Mesodermal cell (in vitro differentiated cells): Measurements from ENCODE around the gene UFD1.
A peak's percentile ranks its signal among the peaks of the same experiment; 100 is the strongest.
"Not testable (repeated sequence)": the region's sequence is repeated elsewhere in the genome, so short reads cannot be mapped to it uniquely, and the experiment has no call there.

Experiments
- H3K27ac ChIP-seq: 2 replicates; pipeline ENCODE4 v1.7.0; 2013; ENCODE audit warnings: mild to moderate bottlenecking, low read depth, low read length, moderate library complexity; ENCODE audit not compliant: severe bottlenecking
- H3K36me3 ChIP-seq: 2 replicates; pipeline ENCODE4 v1.7.1; 2013; ENCODE audit warnings: mild to moderate bottlenecking, low read length, moderate library complexity; ENCODE audit not compliant: control insufficient read depth, insufficient read depth
- H3K4me1 ChIP-seq: one replicate; pipeline ENCODE4 v1.7.1; 2013; ENCODE audit warnings: mild to moderate bottlenecking, low read length; ENCODE audit not compliant: insufficient read depth, control insufficient read depth, poor library complexity, severe bottlenecking
- H3K4me3 ChIP-seq: 2 replicates; pipeline ENCODE4 v1.7.0; 2013; ENCODE audit warnings: low read length, control low read depth, mild to moderate bottlenecking; ENCODE audit not compliant: insufficient read depth, poor library complexity, severe bottlenecking; ENCODE audit errors: extremely low read depth
- H3K9me3 ChIP-seq: 2 replicates; pipeline ENCODE4 v1.7.1; 2013; ENCODE audit warnings: mild to moderate bottlenecking, low read length, moderate library complexity; ENCODE audit not compliant: control insufficient read depth
- WGBS, 2 experiments: methylation state at CpG; one replicate each; pipeline ENCODE4 v1.1.5; 2013; ENCODE audit warnings: missing lambda C conversion rate in 2 of 2; ENCODE audit not compliant: insufficient coverage in 2 of 2; 5-methylcytosine and 5-hydroxymethylcytosine counted together

UFD1 gene

GRCh38 chr22:19448076-19448607 is 30.9 kb downstream of the UFD1 start:
- Histone ChIP-seq H3K27ac (peak overlapping the region; percentile 69), H3K4me1 (no peaks in the 10 kb centered on the region), H3K4me3 (peak overlapping the region; percentile 90), H3K36me3 (peaks cover 74% of the 10 kb centered on the region), H3K9me3 (no peaks in the 10 kb centered on the region)
- WGBS, 2 experiments = 20 to 40% methylated on average over 8 to 10 of the region's 14 CpGs

- 0% methylated on average over 61 to 80 of the region's 92 CpGs for WGBS, 2 experiments
- H3K36me3 ChIP-seq = peaks cover 74% of the 10 kb centered on the region
- H3K9me3 ChIP-seq = no peaks in the 10 kb centered on the region
- H3K4me1 ChIP-seq = no peaks in the 10 kb centered on the region
- peak within 1 kb of the TSS; percentile 69 for H3K27ac ChIP-seq
- peak within 1 kb of the TSS; percentile 90 for H3K4me3 ChIP-seq
Measured at GRCh38 chr22:19447330-19448075, 31.5 kb downstream of the UFD1 start, which contains the start of gene C22orf39. Gene C22orf39 (minus strand): TSS chr22:19447711. CDS start chr22:19447688, 23 bp downstream.

GRCh38 chr22:19446603-19447329 is 32.2 kb downstream of the UFD1 start:
- WGBS, 2 experiments = 30 to 42% methylated on average over 12 to 20 of the region's 22 CpGs
- no peaks in the 10 kb centered on the region for H3K4me1 ChIP-seq
- peak overlapping the region; percentile 64 for H3K27ac ChIP-seq
- H3K9me3 ChIP-seq = no peaks in the 10 kb centered on the region
- H3K36me3 ChIP-seq = peaks cover 74% of the 10 kb centered on the region
- peak overlapping the region; percentile 90 for H3K4me3 ChIP-seq

GRCh38 chr22:19445279-19445982 is 33.6 kb downstream of the UFD1 start:
- WGBS, 2 experiments = 94 to 100% methylated on average over 3 to 8 of the region's 9 CpGs
- H3K36me3 ChIP-seq = peaks cover 75% of the 10 kb centered on the region
- not testable (repeated sequence) for H3K4me3 ChIP-seq, H3K9me3 ChIP-seq, H3K27ac ChIP-seq, H3K4me1 ChIP-seq

GRCh38 chr22:19443544-19444211 is 35.3 kb downstream of the UFD1 start:
- 97% methylated on average over 5 to 6 of the region's 7 CpGs for WGBS, 2 experiments
- peaks cover 69% of the 10 kb centered on the region for H3K36me3 ChIP-seq

GRCh38 chr22:19442166-19442565 is 36.8 kb downstream of the UFD1 start:
- peaks cover 72% of the 10 kb centered on the region for H3K36me3 ChIP-seq
- no peak overlapping the region for H3K27ac ChIP-seq
- no peaks in the 10 kb centered on the region for H3K9me3 ChIP-seq
- 90 to 100% methylated on average over 1 to 2 of the region's 2 CpGs for WGBS, 2 experiments
- no peaks in the 10 kb centered on the region for H3K4me1 ChIP-seq
- H3K4me3 ChIP-seq = no peak overlapping the region

More at GRCh38 chr22:19443544-19444211, 35.3 kb downstream of the UFD1 start:
- H3K27ac ChIP-seq = no peak overlapping the region
- no peaks in the 10 kb centered on the region for H3K9me3 ChIP-seq
- no peaks in the 10 kb centered on the region for H3K4me1 ChIP-seq
- H3K4me3 ChIP-seq = no peak overlapping the region

GRCh38 chr22:19440411-19441195 is 38.4 kb downstream of the UFD1 start:
- peaks cover 77% of the 10 kb centered on the region for H3K36me3 ChIP-seq
- no peak overlapping the region for H3K27ac ChIP-seq
- no peak overlapping the region for H3K4me3 ChIP-seq
- H3K4me1 ChIP-seq = no peaks in the 10 kb centered on the region
- no peaks in the 10 kb centered on the region for H3K9me3 ChIP-seq
- WGBS, 2 experiments = 95 to 98% methylated on average over 5 of the region's 8 CpGs

- H3K4me1 ChIP-seq = no peaks in the 10 kb centered on the region
- H3K9me3 ChIP-seq = no peaks in the 10 kb centered on the region
- no peak overlapping the region for H3K4me3 ChIP-seq
- 85 to 89% methylated on average over 2 to 3 of the region's 7 CpGs for WGBS, 2 experiments
- H3K27ac ChIP-seq = no peak overlapping the region
- H3K36me3 ChIP-seq = peaks cover 75% of the 10 kb centered on the region
Measured at GRCh38 chr22:19438298-19438697, 40.7 kb downstream of the UFD1 start.

- not testable (repeated sequence) for H3K4me1 ChIP-seq, H3K4me3 ChIP-seq, H3K9me3 ChIP-seq, H3K27ac ChIP-seq
- peaks cover 58% of the 10 kb centered on the region for H3K36me3 ChIP-seq
- WGBS, 2 experiments = 90 to 100% methylated on average over 1 to 2 of the region's 9 CpGs
Measured at GRCh38 chr22:19436444-19437161, 42.4 kb downstream of the UFD1 start.
